Glutamatergic neuron (in vitro differentiated cells): ENCODE results near the gene HYAL1. TPM values are rescaled to one million over a fixed set of nuclear protein-coding genes. Genes with fewer than 3 reads are reported as not detected.

Source experiments
- DNase-seq: peaks from one replicate; pipeline ENCODE4 v3.0.0; 2022
- H3K27ac Mint-ChIP-seq: one replicate; pipeline ENCODE4 v1.8.0; 2020; ENCODE audit warnings: mild to moderate bottlenecking, mixed read lengths, inconsistent platforms; ENCODE audit not compliant: unreplicated experiment
- H3K27me3 Mint-ChIP-seq: one replicate; pipeline ENCODE4 v1.8.0; 2020; ENCODE audit warnings: mild to moderate bottlenecking, moderate library complexity, mixed read lengths, inconsistent platforms; ENCODE audit not compliant: unreplicated experiment
- H3K36me3 Mint-ChIP-seq: one replicate; pipeline ENCODE4 v1.8.0; 2020; ENCODE audit warnings: mild to moderate bottlenecking, mixed read lengths, inconsistent platforms; ENCODE audit not compliant: unreplicated experiment
- H3K4me1 Mint-ChIP-seq: one replicate; pipeline ENCODE4 v1.8.0; 2020; ENCODE audit warnings: mild to moderate bottlenecking, low read depth, mixed read lengths, inconsistent platforms; ENCODE audit not compliant: unreplicated experiment
- H3K4me3 Mint-ChIP-seq: one replicate; pipeline ENCODE4 v1.8.0; 2020; ENCODE audit warnings: mild to moderate bottlenecking, mixed read lengths, inconsistent platforms; ENCODE audit not compliant: unreplicated experiment
- H3K9me3 Mint-ChIP-seq: one replicate; pipeline ENCODE4 v1.8.0; 2020; ENCODE audit warnings: mild to moderate bottlenecking, moderate library complexity, mixed read lengths, inconsistent platforms; ENCODE audit not compliant: unreplicated experiment
- total RNA-seq: library from RNA; stranded (reverse); fragmentation: NEBNext Ultra II Directional; extraction: Animal tissue kit (Norgen Biotek cat#: 25700); gene quantifications from one replicate; pipeline ENCODE4 v1.2.1, GENCODE V29; 2021; ENCODE audit not compliant: unreplicated experiment
- TF ChIP-seq, protein P1 (sequence below): fragments of 200-600 bp; sonication (generic); IDR thresholded peaks from one replicate; pipeline ENCODE4 v1.5.0; 2021; ENCODE audit not compliant: partially characterized antibody, unreplicated experiment

HYAL1 gene
- total RNA-seq, 1 donor from 2014 or later: 0.96 TPM

DNA sequence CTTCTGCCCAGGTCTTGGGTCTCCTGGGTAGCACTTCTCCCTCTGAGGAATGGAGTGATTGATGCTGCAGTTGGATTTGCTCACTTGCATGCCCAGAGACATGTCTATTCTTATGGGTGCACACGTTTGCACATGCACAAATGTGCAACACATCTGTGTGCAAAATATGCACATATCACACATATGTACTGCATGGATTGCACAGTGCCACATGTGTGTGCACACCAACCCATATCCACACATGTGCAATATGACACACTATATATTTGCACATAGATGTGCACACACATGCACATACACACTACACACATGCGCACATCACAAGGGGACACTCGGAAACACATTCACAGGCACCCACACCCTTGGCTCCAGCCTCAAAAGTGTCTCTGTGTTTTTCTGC is 35.1 kb downstream of the HYAL1 start:
- Mint-ChIP-seq H3K4me1 (peaks cover 9% of the 10 kb centered on the region), H3K4me3 (no peak overlapping the region)

DNA sequence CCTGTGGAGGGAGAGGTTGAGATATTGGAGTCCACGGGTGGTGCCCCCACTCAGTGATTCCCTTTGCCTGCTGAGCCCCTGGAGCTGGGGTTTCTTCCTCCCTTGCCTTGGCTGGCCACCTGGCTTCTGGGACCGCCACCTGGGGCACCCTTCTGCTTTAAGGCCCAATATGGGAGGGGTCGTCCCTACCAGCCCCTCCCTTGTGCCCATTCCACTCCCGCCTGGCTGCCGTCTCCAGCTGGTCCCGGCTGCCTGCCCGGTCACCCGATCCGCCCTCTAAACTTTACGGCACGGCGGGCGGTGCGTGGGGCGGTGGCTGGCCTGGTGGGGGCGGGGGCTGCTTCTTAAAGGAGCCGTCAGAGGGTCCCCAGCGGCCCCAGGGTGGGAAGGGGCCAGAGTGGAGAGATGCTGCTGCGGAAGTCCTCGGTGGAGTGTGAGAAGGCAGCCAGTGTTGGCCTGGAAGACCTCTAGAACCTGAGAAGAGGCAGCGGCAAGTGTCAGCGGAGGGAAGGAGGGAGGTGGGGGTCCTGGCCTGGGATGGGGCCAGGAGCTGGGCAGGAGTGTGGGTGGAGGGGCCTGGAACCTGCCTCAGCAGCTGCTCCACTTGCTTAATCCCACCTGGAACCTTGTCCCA is 36.0 kb downstream of the HYAL1 start:
- no peak for DNase-seq
- peaks cover 7% of the 10 kb centered on the region for H3K4me1 Mint-ChIP-seq
- peaks cover 8% of the 10 kb centered on the region for H3K9me3 Mint-ChIP-seq
- H3K4me3 Mint-ChIP-seq: no peak overlapping the region
- no peaks in the 10 kb centered on the region for H3K36me3 Mint-ChIP-seq
- no peak overlapping the region for H3K27ac Mint-ChIP-seq
- TF ChIP-seq, protein P1, sequence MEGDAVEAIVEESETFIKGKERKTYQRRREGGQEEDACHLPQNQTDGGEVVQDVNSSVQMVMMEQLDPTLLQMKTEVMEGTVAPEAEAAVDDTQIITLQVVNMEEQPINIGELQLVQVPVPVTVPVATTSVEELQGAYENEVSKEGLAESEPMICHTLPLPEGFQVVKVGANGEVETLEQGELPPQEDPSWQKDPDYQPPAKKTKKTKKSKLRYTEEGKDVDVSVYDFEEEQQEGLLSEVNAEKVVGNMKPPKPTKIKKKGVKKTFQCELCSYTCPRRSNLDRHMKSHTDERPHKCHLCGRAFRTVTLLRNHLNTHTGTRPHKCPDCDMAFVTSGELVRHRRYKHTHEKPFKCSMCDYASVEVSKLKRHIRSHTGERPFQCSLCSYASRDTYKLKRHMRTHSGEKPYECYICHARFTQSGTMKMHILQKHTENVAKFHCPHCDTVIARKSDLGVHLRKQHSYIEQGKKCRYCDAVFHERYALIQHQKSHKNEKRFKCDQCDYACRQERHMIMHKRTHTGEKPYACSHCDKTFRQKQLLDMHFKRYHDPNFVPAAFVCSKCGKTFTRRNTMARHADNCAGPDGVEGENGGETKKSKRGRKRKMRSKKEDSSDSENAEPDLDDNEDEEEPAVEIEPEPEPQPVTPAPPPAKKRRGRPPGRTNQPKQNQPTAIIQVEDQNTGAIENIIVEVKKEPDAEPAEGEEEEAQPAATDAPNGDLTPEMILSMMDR: no peak
- peaks cover 17% of the 10 kb centered on the region for H3K27me3 Mint-ChIP-seq

More for the DNA sequence above, 35.1 kb downstream of the HYAL1 start:
- TF ChIP-seq, protein P1: no peak
- H3K36me3 Mint-ChIP-seq: no peaks in the 10 kb centered on the region
- DNase-seq: no peak
- H3K27ac Mint-ChIP-seq: no peak overlapping the region
- peaks cover 5% of the 10 kb centered on the region for H3K9me3 Mint-ChIP-seq
- H3K27me3 Mint-ChIP-seq: peaks cover 12% of the 10 kb centered on the region

DNA sequence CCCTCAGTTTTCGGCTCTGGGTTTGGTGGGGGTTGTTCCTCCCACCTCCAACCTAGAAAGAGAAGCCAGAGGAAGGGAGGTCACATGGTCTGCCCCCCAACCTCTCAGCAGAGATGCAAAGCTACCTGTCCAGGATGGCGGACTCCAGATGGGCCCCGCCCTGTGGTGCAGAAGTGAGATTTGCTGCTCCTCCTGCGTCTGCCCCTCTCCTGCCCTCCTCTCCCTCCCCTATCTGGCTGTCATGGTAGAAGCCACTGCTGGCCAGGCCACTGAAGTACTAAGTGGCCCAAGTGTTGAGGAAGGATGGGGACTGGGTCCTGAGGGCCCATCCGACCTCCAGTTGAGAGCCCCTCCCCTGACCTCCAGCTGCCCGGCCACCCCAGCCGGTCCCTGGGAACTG is 36.5 kb downstream of the HYAL1 start:
- no peaks in the 10 kb centered on the region for H3K36me3 Mint-ChIP-seq
- peaks cover 17% of the 10 kb centered on the region for H3K27me3 Mint-ChIP-seq
- H3K4me1 Mint-ChIP-seq: peaks cover 7% of the 10 kb centered on the region
- H3K27ac Mint-ChIP-seq: no peak overlapping the region
- H3K4me3 Mint-ChIP-seq: no peak overlapping the region
- H3K9me3 Mint-ChIP-seq: peaks cover 8% of the 10 kb centered on the region
- TF ChIP-seq, protein P1: no peak
- no peak for DNase-seq

DNA sequence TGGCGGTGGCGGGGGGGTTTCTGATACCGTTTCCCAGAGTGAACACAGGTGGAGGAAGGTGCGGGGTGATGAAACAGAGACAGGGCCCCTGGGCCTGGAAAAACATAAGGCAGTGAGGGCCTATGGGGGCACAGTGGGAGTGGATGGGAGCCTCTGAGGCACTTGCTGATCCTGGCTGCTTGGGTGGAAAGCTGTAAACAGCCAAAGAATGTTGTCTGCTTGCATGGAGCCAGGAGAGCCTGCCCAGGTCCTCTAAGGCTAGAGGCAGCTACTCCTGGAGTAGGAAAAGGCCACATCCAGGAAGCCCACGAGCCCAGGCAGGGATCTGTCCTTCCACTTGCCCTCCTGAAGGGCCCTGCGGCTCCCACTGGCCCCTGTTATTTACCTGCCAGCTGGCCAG is 37.4 kb downstream of the HYAL1 start:
- H3K9me3 Mint-ChIP-seq: peaks cover 8% of the 10 kb centered on the region
- H3K4me1 Mint-ChIP-seq: peaks cover 9% of the 10 kb centered on the region
- H3K36me3 Mint-ChIP-seq: no peaks in the 10 kb centered on the region
- DNase-seq: no peak
- no peak overlapping the region for H3K27ac Mint-ChIP-seq
- peak overlapping the region; percentile 42 for H3K4me3 Mint-ChIP-seq
- peaks cover 11% of the 10 kb centered on the region for H3K27me3 Mint-ChIP-seq
- TF ChIP-seq, protein P1: no peak

DNA sequence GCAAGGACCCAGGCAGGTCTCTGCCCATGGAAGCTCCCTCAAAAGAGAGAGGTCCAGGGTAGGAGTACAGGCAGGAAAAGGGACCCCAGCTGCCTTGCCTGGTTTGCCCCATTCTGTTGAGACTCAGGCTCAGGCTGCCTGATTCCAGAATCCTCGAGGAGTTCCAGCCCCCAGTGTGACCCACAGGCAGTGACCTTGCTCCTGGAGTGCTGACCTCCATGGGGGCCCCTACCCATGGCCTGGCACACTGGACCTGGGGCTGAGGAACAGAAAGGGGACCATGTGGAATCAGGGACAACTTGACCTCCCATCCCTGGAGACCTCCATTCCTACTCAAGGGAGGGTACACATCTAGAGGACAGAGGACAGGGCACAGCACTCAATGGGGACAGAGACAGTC is 37.8 kb downstream of the HYAL1 start:
- TF ChIP-seq, protein P1: no peak
- H3K27me3 Mint-ChIP-seq: peaks cover 11% of the 10 kb centered on the region
- peaks cover 8% of the 10 kb centered on the region for H3K9me3 Mint-ChIP-seq
- no peaks in the 10 kb centered on the region for H3K36me3 Mint-ChIP-seq
- peaks cover 9% of the 10 kb centered on the region for H3K4me1 Mint-ChIP-seq
- H3K27ac Mint-ChIP-seq: no peak overlapping the region
- H3K4me3 Mint-ChIP-seq: peak overlapping the region; percentile 42
- no peak for DNase-seq
